HG03103 (cell line): ENCODE measurements around the gene ELAPOR1.

Experiments
- ATAC-seq: cut with Tn5 transposase; IDR thresholded peaks from one replicate; pipeline ENCODE4 v1.9.1; 2021; ENCODE audit warnings: low read depth; ENCODE audit not compliant: unreplicated experiment

ELAPOR1 gene

GRCh38 chr1:109113590-109114341, at the start of gene ELAPOR1:
Gene ELAPOR1, plus strand, starts transcription at chr1:109114115. Its CDS starts 69 bp downstream, at chr1:109114184.
- no peak for ATAC-seq

- ATAC-seq = no peak
Measured at GRCh38 chr1:109065137-109065536, 48.8 kb upstream of the ELAPOR1 start.

- no peak for ATAC-seq
Measured at GRCh38 chr1:109067883-109068282, 46.0 kb upstream of the ELAPOR1 start.

GRCh38 chr1:109069294-109069693, 44.6 kb upstream of the ELAPOR1 start:
- ATAC-seq = no peak

- peak; percentile 99 for ATAC-seq
Measured at GRCh38 chr1:109075531-109076490, 38.1 kb upstream of the ELAPOR1 start, which contains the start of gene TAF13. Gene TAF13, minus strand, starts transcription at chr1:109076003. Its CDS starts 56 bp downstream, at chr1:109075947.

GRCh38 chr1:109078317-109078716, 35.6 kb upstream of the ELAPOR1 start:
- no peak for ATAC-seq

- ATAC-seq = no peak
Measured at GRCh38 chr1:109079240-109079622, 34.7 kb upstream of the ELAPOR1 start.

- ATAC-seq = no peak
Measured at GRCh38 chr1:109080441-109081082, 33.4 kb upstream of the ELAPOR1 start.

GRCh38 chr1:109083501-109083900, 30.4 kb upstream of the ELAPOR1 start:
- no peak for ATAC-seq

GRCh38 chr1:109083923-109084322, 30.0 kb upstream of the ELAPOR1 start:
- no peak for ATAC-seq

- no peak for ATAC-seq
Measured at GRCh38 chr1:109084563-109085517, 29.1 kb upstream of the ELAPOR1 start.

GRCh38 chr1:109089242-109090015, 24.5 kb upstream of the ELAPOR1 start:
- no peak for ATAC-seq

- peak; percentile 81 for ATAC-seq
Measured at GRCh38 chr1:109090196-109091077, 23.5 kb upstream of the ELAPOR1 start, which contains the start of gene TMEM167B. Gene TMEM167B, plus strand, starts transcription at chr1:109090764. Its CDS starts 109 bp downstream, at chr1:109090873.

- peak; percentile 54 for ATAC-seq
Measured at GRCh38 chr1:109091078-109091838, 22.7 kb upstream of the ELAPOR1 start.

- ATAC-seq = no peak
Measured at GRCh38 chr1:109091839-109092193, 22.1 kb upstream of the ELAPOR1 start.

GRCh38 chr1:109094377-109094803, 19.5 kb upstream of the ELAPOR1 start:
- ATAC-seq = no peak

GRCh38 chr1:109094871-109095270, 19.0 kb upstream of the ELAPOR1 start:
- no peak for ATAC-seq
